Left colon (tissue), 2 donors: ENCODE data around the gene SYCP2. TPM values are rescaled to one million over a fixed set of nuclear protein-coding genes. Genes with fewer than 3 reads are reported as not detected.
"Not testable (repeated sequence)": the region's sequence is repeated elsewhere in the genome, so short reads cannot be mapped to it uniquely, and the experiment has no call there.

ENCODE experiments used
- ATAC-seq: fragments of 200-7000 bp; cut with Tn5 transposase; one replicate; pipeline ENCODE4 v1.9.1; 2020; ENCODE audit warnings: mild to moderate bottlenecking, moderate library complexity
- DNase-seq, 2 donors: peaks; one replicate each; pipeline ENCODE4 v3.0.0-alpha.2; 2020
- intact Hi-C, 2 donors: fragments of 100-400 bp; cut with DNase I in 1 of 2; cut with micrococcal nuclease in 1 of 2; formaldehyde crosslinking; loops; one replicate each; pipeline versions ENCODE4 v1.11.2 to v1.14.0; 2022; cut with DNase I, micrococcal nuclease
- total RNA-seq, 2 donors: library from RNA; stranded (reverse); fragmentation: NEBNext Ultra II Directional; extraction: Animal tissue kit (Norgen Biotek cat#: 25700); gene quantifications; one replicate each; pipeline ENCODE4 v1.2.1, GENCODE V29; 2021
- donor health status: DM: no; HTN: no; CAD: no.
- donor health status: DM: yes; HTN: yes; CAD: no.

Gene SYCP2
- total RNA-seq, 2 donors from 2014 or later = 0.84 to 1.2 TPM

- intact Hi-C loops = no loop called here
- ATAC-seq (no peak), DNase-seq (no peak)
Observed at GRCh38 chr20:59857966-59858365, 75.5 kb downstream of the SYCP2 start.

- DNase-seq, ATAC-seq, intact Hi-C loops: not testable (repeated sequence)
Observed at GRCh38 chr20:59856941-59857340, 76.5 kb downstream of the SYCP2 start.

- ATAC-seq, DNase-seq, intact Hi-C loops: not testable (repeated sequence)
Observed at GRCh38 chr20:59856526-59856925, 76.9 kb downstream of the SYCP2 start.

- intact Hi-C loops = no loop called here
- DNase-seq (no peak), ATAC-seq (peak; percentile 58)
Observed at GRCh38 chr20:59850018-59850641, 83.3 kb downstream of the SYCP2 start.

GRCh38 chr20:59848182-59848581 lies 85.3 kb downstream of the SYCP2 start:
- DNase-seq = no peak
- intact Hi-C loops = loop anchor here in 1 of 2 donors (2.0 kb wide), 1 partner anchor 65 kb away; no protein-coding TSS in a partner anchor
- peak; percentile 60 for ATAC-seq

- ATAC-seq (no peak), DNase-seq (no peak)
- intact Hi-C loops = no loop called here
Observed at GRCh38 chr20:59845472-59845871, 88.0 kb downstream of the SYCP2 start.

GRCh38 chr20:59839400-59839799 lies 94.0 kb downstream of the SYCP2 start:
- ATAC-seq = no peak
- no peak for DNase-seq
- intact Hi-C loops = no loop called here

GRCh38 chr20:59837623-59838394 lies 95.6 kb downstream of the SYCP2 start:
- intact Hi-C loops = no loop called here
- no peak for ATAC-seq
- no peak for DNase-seq

- ATAC-seq = peak; percentile 66
- intact Hi-C loops = no loop called here
- no peak for DNase-seq
Observed at GRCh38 chr20:59836767-59837166, 96.7 kb downstream of the SYCP2 start.

- ATAC-seq = peak; percentile 87
- intact Hi-C loops = no loop called here
- DNase-seq = peak; percentile 35 to 77
Observed at GRCh38 chr20:59835448-59836395, 97.7 kb downstream of the SYCP2 start.

GRCh38 chr20:59835057-59835447 lies 98.4 kb downstream of the SYCP2 start:
- intact Hi-C loops = no loop called here
- DNase-seq (no peak), ATAC-seq (no peak)

- intact Hi-C loops = no loop called here
- ATAC-seq (no peak), DNase-seq (no peak)
Observed at GRCh38 chr20:59832406-59833363, 100.8 kb downstream of the SYCP2 start.

- intact Hi-C loops = no loop called here
- ATAC-seq (no peak), DNase-seq (no peak)
Observed at GRCh38 chr20:59831916-59832270, 101.5 kb downstream of the SYCP2 start.

GRCh38 chr20:59831024-59831915 lies 102.2 kb downstream of the SYCP2 start:
- ATAC-seq = no peak
- peak in 1 of 2 donors; percentile 69 for DNase-seq
- intact Hi-C loops = no loop called here

- DNase-seq = no peak
- no peak for ATAC-seq
- intact Hi-C loops = no loop called here
Observed at GRCh38 chr20:59830665-59831023, 102.8 kb downstream of the SYCP2 start.

GRCh38 chr20:59829786-59830664 lies 103.4 kb downstream of the SYCP2 start:
- ATAC-seq (no peak), DNase-seq (no peak)
- intact Hi-C loops = no loop called here
